WTC11 (cell line): ENCODE data around the gene RGS16. TPM values are rescaled to one million over a fixed set of nuclear protein-coding genes. Genes with fewer than 3 reads are reported as not detected.

Experiments used
- ATAC-seq: fragments of 200-7000 bp; cut with Tn5 transposase; 2 replicates; pipeline ENCODE4 v1.10.0; 2021; ENCODE audit warnings: mild to moderate bottlenecking, moderate library complexity
- CTCF ChIA-PET: fragments of 300-600 bp; sonication (Branson Sonifier 250); formaldehyde crosslinking; loops from one replicate; lab custom pipeline; 2021; ENCODE audit warnings: antibody characterized with exemption; lab: Charles Lee
- POLR2A ChIA-PET: fragments of 350-600 bp; sonication (Branson Sonifier 250); formaldehyde crosslinking; loops from one replicate; lab custom pipeline; 2021; ENCODE audit warnings: antibody characterized with exemption; lab: Charles Lee
- DNase-seq: peaks from one replicate; pipeline ENCODE4 v3.0.0; 2021; ENCODE audit warnings: low spot score
- H3K27ac Mint-ChIP-seq: 2 replicates; pipeline ENCODE4 v1.8.0; 2021; ENCODE audit warnings: mixed read lengths
- H3K27me3 Mint-ChIP-seq: 2 replicates; pipeline ENCODE4 v1.8.0; 2021; ENCODE audit warnings: low read depth, mild to moderate bottlenecking, moderate library complexity, mixed read lengths
- H3K36me3 Mint-ChIP-seq: 2 replicates; pipeline ENCODE4 v1.8.0; 2021; ENCODE audit warnings: mixed read lengths
- H3K4me1 Mint-ChIP-seq: 2 replicates; pipeline ENCODE4 v1.8.0; 2022; ENCODE audit warnings: mixed read lengths
- H3K4me3 Mint-ChIP-seq: 2 replicates; pipeline ENCODE4 v1.8.0; 2021; ENCODE audit warnings: mild to moderate bottlenecking, moderate library complexity, mixed read lengths
- H3K9me3 Mint-ChIP-seq: 2 replicates; pipeline ENCODE4 v1.8.0; 2021; ENCODE audit warnings: mixed read lengths
- CREB1 ChIP-seq: sonication (generic); formaldehyde crosslinking; IDR thresholded peaks from 2 replicates; pipeline ENCODE4 v1.8.0; 2023; ENCODE audit warnings: mild to moderate bottlenecking, missing genetic modification reagents
- CREM ChIP-seq: sonication (generic); formaldehyde crosslinking; IDR thresholded peaks from 2 replicates; pipeline ENCODE4 v1.8.1; 2022; ENCODE audit warnings: mild to moderate bottlenecking, missing genetic modification reagents, moderate library complexity
- CTCF ChIP-seq: fragments of 200-600 bp; IDR thresholded peaks from 2 replicates; pipeline ENCODE4 v1.8.0; 2022; ENCODE audit warnings: antibody characterized with exemption
- ESRRA ChIP-seq: sonication (generic); formaldehyde crosslinking; IDR thresholded peaks from 2 replicates; pipeline ENCODE4 v1.8.1; 2022; ENCODE audit warnings: mild to moderate bottlenecking, missing genetic modification reagents, borderline replicate concordance
- FOXK1 ChIP-seq: sonication (generic); formaldehyde crosslinking; IDR thresholded peaks from 2 replicates; pipeline ENCODE4 v1.8.0; 2022; ENCODE audit warnings: mild to moderate bottlenecking, moderate library complexity, missing genetic modification reagents
- HMGA2 ChIP-seq: fragments of 250-450 bp; sonication (Bioruptor Pico); IDR thresholded peaks from 2 replicates; pipeline ENCODE4 v1.4.0; 2021; ENCODE audit warnings: mild to moderate bottlenecking, moderate library complexity
- IRF1 ChIP-seq: sonication (generic); formaldehyde crosslinking; IDR thresholded peaks from 2 replicates; pipeline ENCODE4 v1.8.0; 2023; ENCODE audit warnings: missing genetic modification reagents
- RELA ChIP-seq: sonication (generic); formaldehyde crosslinking; IDR thresholded peaks from 2 replicates; pipeline ENCODE4 v1.8.1; 2022; ENCODE audit warnings: missing genetic modification reagents, mild to moderate bottlenecking, borderline replicate concordance
- TEAD4 ChIP-seq: sonication (generic); formaldehyde crosslinking; IDR thresholded peaks from 2 replicates; pipeline ENCODE4 v1.8.0; 2022; ENCODE audit warnings: mild to moderate bottlenecking, missing genetic modification reagents
- ZNF138 ChIP-seq: sonication (generic); formaldehyde crosslinking; conservative IDR thresholded peaks from 2 replicates; pipeline ENCODE4 v1.8.1; 2022; ENCODE audit warnings: mild to moderate bottlenecking, moderate library complexity, missing genetic modification reagents
- ZNF232 ChIP-seq: sonication (generic); formaldehyde crosslinking; IDR thresholded peaks from 2 replicates; pipeline ENCODE4 v1.8.0; 2022; ENCODE audit warnings: mild to moderate bottlenecking, missing genetic modification reagents
- ZNF263 ChIP-seq: sonication (generic); formaldehyde crosslinking; IDR thresholded peaks from 2 replicates; pipeline ENCODE4 v1.8.1; 2022; ENCODE audit warnings: low read depth, mild to moderate bottlenecking, moderate library complexity, missing genetic modification reagents
- ZNF281 ChIP-seq: sonication (generic); formaldehyde crosslinking; IDR thresholded peaks from 2 replicates; pipeline ENCODE4 v1.8.0; 2023; ENCODE audit warnings: mild to moderate bottlenecking, missing genetic modification reagents
- ZNF396 ChIP-seq: fragments of 250-450 bp; sonication (Bioruptor Pico); IDR thresholded peaks from 2 replicates; pipeline ENCODE4 v1.8.0; 2021; ENCODE audit warnings: mild to moderate bottlenecking, moderate library complexity, borderline replicate concordance
- ZNF416 ChIP-seq: fragments of 250-450 bp; sonication (Bioruptor Pico); IDR thresholded peaks from 2 replicates; pipeline ENCODE4 v1.9.0; 2021; ENCODE audit warnings: mild to moderate bottlenecking, inconsistent platforms
- ZNF671 ChIP-seq: fragments of 250-450 bp; sonication (Bioruptor Pico); IDR thresholded peaks from 2 replicates; pipeline ENCODE4 v1.8.0; 2021; ENCODE audit warnings: mild to moderate bottlenecking
- total RNA-seq: library from RNA; stranded (reverse); gene quantifications from 3 replicates; pipeline ENCODE4 v1.2.3, GENCODE V29; 2021

RGS16 gene
- total RNA-seq, 1 experiment from 2014 or later, result 17.8 TPM

GRCh38 chr1:182617734-182618351 lies 13.7 kb upstream of the RGS16 start:
- ATAC-seq, result no peak
- no peaks in the 10 kb centered on the region for H3K36me3 Mint-ChIP-seq
- peaks cover 9% of the 10 kb centered on the region for H3K9me3 Mint-ChIP-seq
- no peak for DNase-seq
- ChIA-PET CTCF (interaction anchor here (0.8 to 6.3 kb wide), 3 partner anchors 83 to 165 kb away, joined by 3 to 84 read pairs (median 11); no protein-coding TSS in a partner anchor), POLR2A (no interaction called here)
- no peak for TF ChIP-seq TEAD4 (CRISPR knock-in tag)
- TF ChIP-seq CREM (CRISPR knock-in tag), result no peak
- no peak for TF ChIP-seq FOXK1 (CRISPR knock-in tag)
- TF ChIP-seq ZNF232 (CRISPR knock-in tag), result no peak
- no peak for TF ChIP-seq IRF1 (CRISPR knock-in tag)
- TF ChIP-seq ZNF671 (CRISPR knock-in tag), result no peak
- TF ChIP-seq ZNF416 (CRISPR knock-in tag), result no peak
- no peak for TF ChIP-seq ZNF281 (CRISPR knock-in tag)
- no peak for TF ChIP-seq ZNF396 (CRISPR knock-in tag)
- H3K27me3 Mint-ChIP-seq, result peaks cover 45% of the 10 kb centered on the region
- peaks cover 58% of the 10 kb centered on the region for H3K4me1 Mint-ChIP-seq
- H3K4me3 Mint-ChIP-seq, result no peak overlapping the region
- no peak overlapping the region for H3K27ac Mint-ChIP-seq

GRCh38 chr1:182617014-182617429 lies 12.8 kb upstream of the RGS16 start:
- Mint-ChIP-seq H3K36me3 (no peaks in the 10 kb centered on the region), H3K27me3 (peaks cover 53% of the 10 kb centered on the region), H3K4me1 (peaks cover 64% of the 10 kb centered on the region), H3K9me3 (peaks cover 9% of the 10 kb centered on the region), H3K27ac (no peak overlapping the region), H3K4me3 (peak overlapping the region; percentile 71)
- TF ChIP-seq ZNF263 (CRISPR knock-in tag) (no peak), CTCF (no peak), ZNF232 (CRISPR knock-in tag) (no peak), RELA (CRISPR knock-in tag) (no peak), FOXK1 (CRISPR knock-in tag) (no peak), HMGA2 (CRISPR knock-in tag) (no peak), ESRRA (CRISPR knock-in tag) (no peak), CREM (CRISPR knock-in tag) (no peak), CREB1 (CRISPR knock-in tag) (no peak), ZNF138 (no peak), TEAD4 (CRISPR knock-in tag) (no peak)
- DNase-seq (no peak), ATAC-seq (no peak)
- ChIA-PET POLR2A (interaction anchor here (0.6 to 2.0 kb wide), 9 partner anchors 12 to 225 kb away, joined by 3 to 15 read pairs (median 6); partner anchors contain the start of gene GLUL), CTCF (interaction anchor here (0.6 to 6.3 kb wide), 11 partner anchors 9 to 536 kb away, joined by 3 to 84 read pairs (median 4); no protein-coding TSS in a partner anchor)
